ENCODE data around the gene PECR.

GRCh38 chr2:216015722-216016464 is 65.7 kb downstream of the PECR start:
- TF ChIP-seq, protein P1, sequence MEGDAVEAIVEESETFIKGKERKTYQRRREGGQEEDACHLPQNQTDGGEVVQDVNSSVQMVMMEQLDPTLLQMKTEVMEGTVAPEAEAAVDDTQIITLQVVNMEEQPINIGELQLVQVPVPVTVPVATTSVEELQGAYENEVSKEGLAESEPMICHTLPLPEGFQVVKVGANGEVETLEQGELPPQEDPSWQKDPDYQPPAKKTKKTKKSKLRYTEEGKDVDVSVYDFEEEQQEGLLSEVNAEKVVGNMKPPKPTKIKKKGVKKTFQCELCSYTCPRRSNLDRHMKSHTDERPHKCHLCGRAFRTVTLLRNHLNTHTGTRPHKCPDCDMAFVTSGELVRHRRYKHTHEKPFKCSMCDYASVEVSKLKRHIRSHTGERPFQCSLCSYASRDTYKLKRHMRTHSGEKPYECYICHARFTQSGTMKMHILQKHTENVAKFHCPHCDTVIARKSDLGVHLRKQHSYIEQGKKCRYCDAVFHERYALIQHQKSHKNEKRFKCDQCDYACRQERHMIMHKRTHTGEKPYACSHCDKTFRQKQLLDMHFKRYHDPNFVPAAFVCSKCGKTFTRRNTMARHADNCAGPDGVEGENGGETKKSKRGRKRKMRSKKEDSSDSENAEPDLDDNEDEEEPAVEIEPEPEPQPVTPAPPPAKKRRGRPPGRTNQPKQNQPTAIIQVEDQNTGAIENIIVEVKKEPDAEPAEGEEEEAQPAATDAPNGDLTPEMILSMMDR (IDR thresholded peaks at IDR 0.05) = no peak
- no peak for TF ChIP-seq POLR2A (IDR thresholded peaks at IDR 0.05)

Data from uterus (tissue), 2 donors.